ENCODE data around the gene LDLRAD4.
"Not testable (repeated sequence)": the region's sequence is repeated elsewhere in the genome, so short reads cannot be mapped to it uniquely, and the experiment has no call there.

LDLRAD4 gene

GRCh38 chr18:13338318-13338717 lies 119.8 kb downstream of the LDLRAD4 start:
- DNase-seq (ENCODE audit: low spot score) = peak; percentile 22

- no peak for DNase-seq (ENCODE audit: low spot score)
These were observed 121.1 kb downstream of the LDLRAD4 start for GRCh38 chr18:13339653-13340052.

- DNase-seq (ENCODE audit: low spot score) = not testable (repeated sequence)
These were observed 127.9 kb downstream of the LDLRAD4 start for GRCh38 chr18:13346449-13346848.

- DNase-seq (ENCODE audit: low spot score) = no peak
These were observed 134.7 kb downstream of the LDLRAD4 start for GRCh38 chr18:13353084-13353823.

- DNase-seq (ENCODE audit: low spot score) = no peak
These were observed 135.8 kb downstream of the LDLRAD4 start for GRCh38 chr18:13354402-13354801.

- no peak for DNase-seq (ENCODE audit: low spot score)
These were observed 137.5 kb downstream of the LDLRAD4 start for GRCh38 chr18:13356032-13356431.

- no peak for DNase-seq (ENCODE audit: low spot score)
These were observed 138.7 kb downstream of the LDLRAD4 start for GRCh38 chr18:13357289-13357688.

GRCh38 chr18:13359210-13359609 lies 140.7 kb downstream of the LDLRAD4 start:
- no peak for DNase-seq (ENCODE audit: low spot score)

- peak; percentile 83 for DNase-seq (ENCODE audit: low spot score)
These were observed 142.9 kb downstream of the LDLRAD4 start for GRCh38 chr18:13361431-13361830.

- DNase-seq (ENCODE audit: low spot score) = no peak
These were observed 143.5 kb downstream of the LDLRAD4 start for GRCh38 chr18:13362051-13362450.

GRCh38 chr18:13362607-13363006 lies 144.0 kb downstream of the LDLRAD4 start:
- no peak for DNase-seq (ENCODE audit: low spot score)

GRCh38 chr18:13363359-13363758 lies 144.8 kb downstream of the LDLRAD4 start:
- no peak for DNase-seq (ENCODE audit: low spot score)

- DNase-seq (ENCODE audit: low spot score) = no peak
These were observed 146.2 kb downstream of the LDLRAD4 start for GRCh38 chr18:13364721-13365205.

- no peak for DNase-seq (ENCODE audit: low spot score)
These were observed 147.6 kb downstream of the LDLRAD4 start for GRCh38 chr18:13366131-13366530.

GRCh38 chr18:13366541-13366940 lies 148.0 kb downstream of the LDLRAD4 start:
- no peak for DNase-seq (ENCODE audit: low spot score)

- DNase-seq (ENCODE audit: low spot score) = peak; percentile 24
These were observed 148.7 kb downstream of the LDLRAD4 start for GRCh38 chr18:13366962-13367892.

GRCh38 chr18:13368080-13368813 lies 149.7 kb downstream of the LDLRAD4 start:
- no peak for DNase-seq (ENCODE audit: low spot score)

GRCh38 chr18:13369353-13369752 lies 150.8 kb downstream of the LDLRAD4 start:
- DNase-seq (ENCODE audit: low spot score) = no peak

GRCh38 chr18:13369756-13370510 lies 151.4 kb downstream of the LDLRAD4 start:
- peak; percentile 38 for DNase-seq (ENCODE audit: low spot score)

GRCh38 chr18:13370995-13371625 lies 152.6 kb downstream of the LDLRAD4 start:
- DNase-seq (ENCODE audit: low spot score) = no peak
